ENCODE data around the gene ABCC11.
A peak's percentile ranks its signal among the peaks of the same experiment; 100 is the strongest.

ABCC11 gene

DNA sequence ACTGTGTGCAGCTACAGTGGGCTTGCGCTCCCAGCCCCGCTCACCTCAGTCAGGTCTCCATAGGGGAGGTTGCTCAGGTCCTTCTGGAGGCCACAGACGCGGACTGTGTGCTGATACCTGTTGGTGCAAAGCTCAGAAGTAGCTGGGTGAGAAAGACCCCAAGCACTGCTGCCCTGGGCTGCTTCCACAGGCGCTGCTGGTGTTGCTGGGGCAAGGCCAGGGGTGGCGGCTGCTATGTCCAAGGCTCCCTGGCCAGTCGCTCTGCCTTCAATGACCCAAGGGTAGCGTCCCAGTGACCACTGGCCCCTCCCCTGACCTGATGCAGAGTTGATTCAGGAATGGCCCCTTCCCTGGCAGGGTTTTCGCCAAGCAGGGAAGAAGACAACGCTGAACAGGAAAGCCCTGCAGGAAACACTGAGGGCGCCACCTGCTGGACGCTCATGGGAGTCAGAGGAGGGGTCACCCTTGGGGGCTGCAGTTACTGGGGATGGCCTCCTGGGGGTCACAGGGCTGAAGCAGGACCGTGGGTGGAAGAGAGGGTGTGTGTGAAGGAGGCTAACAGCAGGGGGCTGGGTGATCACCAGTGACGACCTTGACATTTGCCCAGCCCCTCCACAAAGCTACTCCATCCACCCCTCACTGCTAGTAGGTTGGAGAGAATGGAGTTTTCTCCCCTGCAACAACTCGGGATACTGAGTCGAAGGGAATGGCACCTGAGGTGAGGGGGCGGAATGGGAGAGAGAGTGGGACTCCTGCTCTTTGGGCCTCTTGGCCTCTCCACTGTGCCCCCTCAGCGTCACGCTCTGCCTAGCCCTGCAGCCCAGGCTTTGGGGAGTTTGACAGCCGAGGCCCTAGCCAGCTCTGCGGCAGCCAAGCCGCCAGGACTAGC, 129.9 kb downstream of the ABCC11 start:
- DNase-seq (ENCODE audit: low read depth, low spot score), result peak; percentile 75
- no peak overlapping the region for H3K4me3 ChIP-seq (ENCODE audit: low read length)
